ENCODE results near the gene KLHL17. TPM values are rescaled to one million over a fixed set of nuclear protein-coding genes. Genes with fewer than 3 reads are reported as not detected.
A peak's percentile ranks its signal among the peaks of the same experiment; 100 is the strongest.

Gene KLHL17
- total RNA-seq, 1 donor from 2014 or later: 2.6 TPM

DNA sequence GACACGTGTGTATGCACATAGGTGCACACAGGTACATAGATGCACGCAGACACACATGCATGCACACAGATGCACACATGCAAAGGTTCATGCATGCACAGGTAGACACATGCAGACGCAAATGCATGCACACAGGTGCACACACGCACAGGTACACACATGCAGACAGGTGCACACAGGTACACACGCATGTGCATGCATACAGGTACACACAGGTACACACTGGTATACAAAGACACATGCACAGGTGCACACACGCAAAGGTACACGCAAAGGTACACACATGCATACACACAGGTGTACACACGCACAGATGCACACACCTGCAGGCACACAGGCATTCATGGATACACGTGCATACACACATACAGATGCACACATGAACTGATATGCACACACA is 10.1 kb upstream of the KLHL17 start:
- DNase-seq (ENCODE audit: low read depth in 2 of 2): no peak

DNA sequence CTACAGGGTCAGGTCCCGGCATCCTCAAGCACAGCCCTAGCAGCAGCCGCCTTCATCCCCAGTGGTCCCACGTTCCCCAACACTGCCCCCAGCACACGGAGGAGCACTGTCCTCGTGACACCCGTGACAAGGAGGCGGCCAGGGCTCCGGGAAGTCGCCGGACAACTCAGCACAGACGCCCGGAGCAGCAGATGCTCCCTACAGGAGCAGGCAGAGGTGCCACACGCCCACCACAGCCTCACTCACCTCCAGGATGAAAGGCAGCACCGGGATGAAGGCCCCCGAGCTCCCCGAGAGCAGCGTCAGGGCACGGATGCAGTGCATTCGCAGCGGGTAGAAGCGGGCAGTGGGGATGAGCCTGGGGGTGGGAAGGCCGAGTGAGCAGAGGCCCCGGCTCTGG is 9.5 kb upstream of the KLHL17 start:
- no peak for DNase-seq (ENCODE audit: low read depth in 2 of 2)

DNA sequence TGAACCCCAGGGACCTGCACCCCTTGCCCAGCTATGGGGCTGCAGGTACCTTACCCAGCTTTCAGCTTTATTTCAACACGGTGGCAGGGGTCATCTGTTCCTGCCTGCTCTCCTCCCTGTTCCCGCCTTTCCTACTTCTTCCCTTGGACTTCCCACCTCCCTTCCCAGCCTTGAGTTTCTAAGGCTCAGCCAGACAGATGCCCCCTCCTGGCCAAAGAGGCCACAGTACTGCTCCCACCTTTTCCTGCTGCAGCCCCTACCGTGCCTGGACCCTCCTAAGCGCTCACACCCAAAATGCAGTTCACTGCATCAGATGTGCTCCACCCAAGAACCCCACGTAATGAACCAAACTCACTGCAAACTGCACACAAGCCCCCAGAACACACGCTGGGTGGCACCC is 9.0 kb upstream of the KLHL17 start:
- DNase-seq (ENCODE audit: low read depth in 2 of 2): no peak

DNA sequence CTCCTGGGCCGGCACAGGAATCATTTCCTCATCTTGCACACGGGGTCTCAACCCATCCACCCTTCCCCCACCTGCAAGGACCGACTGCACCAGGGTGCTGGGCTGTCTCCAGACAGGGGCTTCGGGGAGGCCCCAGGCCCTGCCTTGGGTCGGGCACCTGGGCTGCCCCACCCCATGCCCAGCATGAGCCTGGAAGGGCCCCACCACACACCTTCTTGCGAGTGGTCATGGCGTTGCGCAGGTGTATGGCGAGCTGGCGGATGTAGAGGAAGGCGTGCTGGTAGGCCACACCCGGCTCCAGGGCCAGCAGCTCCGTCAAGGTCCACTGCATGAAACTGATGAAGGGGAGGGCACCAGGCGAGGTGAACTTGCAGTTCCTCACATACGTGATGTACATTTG is 8.2 kb upstream of the KLHL17 start:
- DNase-seq (ENCODE audit: low read depth in 2 of 2): no peak

DNA sequence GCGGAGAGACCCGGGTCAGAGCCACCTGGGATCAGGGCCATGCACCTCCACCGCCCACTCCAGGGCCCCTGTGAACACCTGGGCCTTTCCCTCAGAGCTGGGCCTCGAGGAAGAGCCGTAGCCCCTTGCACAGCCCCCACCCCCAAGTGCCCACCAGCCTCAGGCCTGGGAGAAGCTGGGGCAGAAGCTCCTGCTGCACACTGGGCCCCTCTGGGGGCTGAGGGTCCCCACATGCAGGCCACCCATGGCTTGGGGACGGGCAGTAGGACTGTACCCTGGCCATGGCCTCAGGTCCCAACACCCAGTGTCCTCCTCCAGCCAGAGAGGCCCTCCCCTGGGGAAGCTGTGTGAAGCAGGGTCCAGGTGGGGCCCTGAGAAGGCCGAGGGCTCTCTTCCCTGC is 7.8 kb upstream of the KLHL17 start:
- DNase-seq (ENCODE audit: low read depth in 2 of 2): no peak

DNA sequence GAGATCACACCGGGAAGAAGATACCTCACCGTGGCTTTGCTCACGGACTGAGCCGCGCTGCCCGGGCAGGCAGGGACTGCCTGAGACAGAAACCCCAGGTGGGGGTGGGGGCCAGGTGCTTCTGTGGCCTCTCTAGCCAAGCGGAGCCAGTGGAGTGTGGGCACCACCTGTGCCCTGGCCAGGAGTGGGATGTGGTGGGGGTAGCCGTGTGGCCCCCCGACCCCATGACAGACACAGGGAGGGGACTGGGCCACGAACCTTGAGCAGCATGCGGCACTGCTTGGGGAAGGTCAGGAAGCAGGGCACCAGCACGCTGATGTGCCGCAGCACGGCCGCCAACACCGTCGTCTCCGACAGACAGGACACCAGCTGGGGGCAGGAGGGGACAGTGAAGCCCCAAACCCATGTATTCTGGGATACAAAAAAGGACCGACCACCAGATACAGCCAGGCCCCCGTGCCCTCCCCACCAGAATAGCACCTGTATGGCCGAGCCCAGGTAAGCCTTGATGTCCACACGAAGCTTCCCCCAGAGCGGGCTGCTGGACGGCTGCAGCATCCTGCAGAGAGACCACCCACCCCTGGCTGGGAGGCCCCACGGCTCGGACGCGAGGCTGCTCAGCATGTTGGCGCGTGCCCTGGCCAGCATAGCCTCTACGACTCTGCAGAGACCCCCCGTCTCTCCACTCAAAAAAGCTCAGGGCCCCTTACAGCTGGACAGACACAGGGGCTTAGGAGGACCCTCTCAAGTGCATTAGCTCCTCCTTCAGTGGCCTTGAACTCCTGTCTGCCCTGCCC is 6.7 kb upstream of the KLHL17 start:
- DNase-seq (ENCODE audit: low read depth in 2 of 2): no peak

DNA sequence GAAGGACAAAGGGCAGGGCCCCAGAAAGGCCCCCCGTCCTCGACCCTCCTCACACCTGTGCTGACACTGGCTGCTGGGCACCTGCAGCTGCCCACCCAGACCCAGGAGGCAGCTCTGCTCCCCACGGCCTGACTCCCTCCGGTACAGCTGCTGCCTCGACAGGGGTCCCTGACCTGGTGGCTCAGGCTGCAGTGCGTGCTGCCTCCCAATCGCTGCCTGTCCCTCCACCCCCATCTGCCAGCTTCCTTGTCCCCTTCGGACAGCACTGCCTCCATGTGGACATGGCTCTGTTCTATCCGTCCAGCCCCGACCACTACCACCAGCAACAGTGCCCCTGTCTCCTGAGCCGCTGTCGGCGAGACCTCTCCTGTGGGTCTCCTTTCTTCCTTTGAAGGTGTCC is 5.5 kb upstream of the KLHL17 start:
- no peak for DNase-seq (ENCODE audit: low read depth in 2 of 2)

DNA sequence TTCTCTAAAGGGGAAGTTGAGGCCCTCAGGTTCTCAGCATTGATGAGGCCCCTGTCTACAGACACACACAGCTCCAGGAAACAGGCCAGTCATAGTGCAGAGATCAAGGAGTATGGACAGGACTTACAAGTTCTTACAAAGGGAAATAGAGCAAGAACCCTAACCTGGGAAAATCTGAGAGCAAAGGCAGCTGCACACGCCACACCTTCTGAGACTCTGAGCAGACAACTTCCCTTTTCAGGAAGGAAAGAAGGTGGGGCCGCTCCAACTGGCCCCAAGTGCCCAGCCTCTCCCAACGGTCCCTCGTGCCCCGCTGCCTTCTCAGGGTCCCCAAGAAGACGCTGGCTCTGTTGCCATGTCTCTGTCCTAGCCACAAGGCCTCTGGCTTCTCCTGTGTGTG is 4.9 kb upstream of the KLHL17 start:
- no peak for DNase-seq (ENCODE audit: low read depth in 2 of 2)

DNA sequence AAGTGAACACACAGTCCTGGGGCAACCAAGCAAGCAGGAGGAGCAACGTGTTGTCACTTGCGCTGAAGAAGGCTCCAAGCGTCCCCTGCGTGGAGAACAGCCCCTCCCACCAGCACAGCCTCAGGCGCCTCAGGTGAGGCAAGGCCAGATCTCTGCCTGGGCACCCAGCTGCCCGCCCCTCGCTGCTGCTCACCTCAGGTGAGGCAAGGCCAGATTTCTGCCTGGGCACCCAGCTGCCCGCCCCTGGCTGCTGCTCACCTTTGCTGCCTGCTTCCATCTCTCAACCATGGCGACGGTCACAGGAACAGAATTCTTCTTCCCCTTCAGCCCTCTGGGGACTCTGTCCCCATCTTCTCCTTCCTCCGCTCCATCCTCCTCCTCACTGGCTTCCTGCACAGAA is 3.7 kb upstream of the KLHL17 start:
- DNase-seq (ENCODE audit: low read depth in 2 of 2): no peak

DNA sequence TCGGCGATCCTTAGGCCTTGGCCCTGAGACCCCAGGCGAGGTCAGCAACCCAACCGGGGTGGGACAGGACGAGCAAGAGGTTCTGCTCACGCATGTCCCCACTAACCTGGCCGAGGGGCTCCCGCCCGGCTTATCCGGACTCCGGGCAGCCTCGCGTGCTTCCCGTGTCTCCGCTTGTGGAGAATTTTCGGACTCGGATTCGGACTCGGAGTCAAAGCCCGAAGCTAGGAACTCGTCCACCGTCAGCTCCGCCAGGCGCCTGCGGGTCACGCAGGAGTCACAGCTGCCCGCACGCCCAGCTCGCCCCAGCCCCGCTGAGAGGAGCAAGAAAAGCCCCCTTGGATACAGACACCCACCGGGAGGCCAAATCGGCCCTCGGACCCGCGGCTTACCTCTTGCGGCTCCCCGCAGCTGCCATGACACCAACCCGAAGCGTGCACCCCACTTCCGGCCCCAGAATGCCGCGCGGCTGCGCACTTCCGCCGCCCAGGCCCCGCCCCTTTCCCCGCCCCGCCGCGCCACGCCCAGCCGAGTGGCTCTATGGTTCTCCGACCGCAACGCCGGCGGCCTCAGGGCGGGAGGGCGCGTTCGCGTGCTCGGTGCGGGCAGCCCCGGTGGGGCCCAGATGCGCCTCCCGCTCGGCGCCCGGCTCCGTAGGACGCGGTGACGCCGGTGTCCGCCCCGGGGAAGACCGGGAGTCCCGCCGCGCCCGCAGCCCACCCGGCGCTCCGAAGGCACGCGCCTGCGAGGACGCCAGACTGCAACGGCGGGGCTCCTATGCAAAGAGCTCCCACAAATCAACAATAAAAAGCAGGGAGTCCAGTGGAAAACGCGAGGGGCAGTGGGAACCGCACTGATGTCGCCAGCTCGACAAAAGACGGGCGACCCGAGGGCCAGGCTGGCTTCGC is 1.3 kb upstream of the KLHL17 start, which contains the start of gene NOC2L:
NOC2L (minus strand) TSS at position 434 of the 908 bp plus-strand sequence; CDS start at position 418, 16 bp downstream.
- peak; percentile 64 to 87 for DNase-seq (ENCODE audit: low read depth in 2 of 2)

DNA sequence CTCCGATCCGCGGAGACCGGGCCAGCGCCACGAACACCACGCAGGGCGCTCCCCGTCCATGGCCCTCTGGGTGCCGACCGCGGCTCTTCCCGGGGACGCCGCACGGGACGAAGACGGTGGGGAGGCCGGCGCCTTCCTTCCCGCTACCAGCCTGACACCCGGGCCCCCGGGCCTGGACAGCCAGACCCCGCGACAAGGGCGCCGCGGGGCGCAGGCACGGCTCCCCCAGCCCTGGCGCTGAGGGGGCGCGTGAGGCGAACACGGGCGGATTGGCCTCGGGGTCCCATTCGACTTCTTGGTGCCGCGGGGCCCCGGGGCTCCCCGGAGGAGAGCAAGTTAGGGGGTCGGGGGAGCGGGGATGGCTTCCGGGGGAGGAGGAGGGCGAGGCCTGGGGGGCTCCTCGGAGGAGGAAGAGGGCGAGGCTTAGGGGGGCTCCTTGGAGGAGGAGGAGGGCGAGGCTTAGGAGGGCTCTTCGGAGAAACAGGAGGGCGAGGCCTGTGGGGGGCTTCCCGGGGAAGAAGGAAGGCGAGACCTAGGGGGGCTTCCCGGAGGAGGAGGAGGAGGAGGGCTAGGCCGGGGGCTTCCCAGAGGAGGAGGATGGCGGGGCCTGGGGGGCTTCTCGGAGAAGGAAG is 537 bp upstream of the KLHL17 start:
- DNase-seq (ENCODE audit: low read depth in 2 of 2): no peak

DNA sequence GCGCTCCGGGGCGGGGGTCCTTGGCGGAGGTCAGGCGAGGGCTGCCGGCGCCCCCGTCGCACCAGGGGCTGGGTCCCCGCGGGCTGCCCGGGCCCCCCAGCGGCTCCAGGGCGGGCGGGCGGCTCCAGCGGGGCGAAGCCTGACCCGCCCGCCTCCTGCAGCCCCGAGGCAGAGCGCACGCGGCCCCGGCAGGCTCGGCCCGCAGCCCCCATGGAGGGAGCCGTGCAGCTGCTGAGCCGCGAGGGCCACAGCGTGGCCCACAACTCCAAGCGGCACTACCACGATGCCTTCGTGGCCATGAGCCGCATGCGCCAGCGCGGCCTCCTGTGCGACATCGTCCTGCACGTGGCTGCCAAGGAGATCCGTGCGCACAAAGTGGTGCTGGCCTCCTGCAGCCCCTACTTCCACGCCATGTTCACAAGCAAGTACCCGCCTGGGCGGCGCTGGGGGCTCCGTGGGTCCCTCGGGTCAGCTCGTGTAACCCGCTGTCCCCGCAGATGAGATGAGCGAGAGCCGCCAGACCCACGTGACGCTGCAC is 817 bp downstream of the KLHL17 start:
- DNase-seq (ENCODE audit: low read depth in 2 of 2): no peak

DNA sequence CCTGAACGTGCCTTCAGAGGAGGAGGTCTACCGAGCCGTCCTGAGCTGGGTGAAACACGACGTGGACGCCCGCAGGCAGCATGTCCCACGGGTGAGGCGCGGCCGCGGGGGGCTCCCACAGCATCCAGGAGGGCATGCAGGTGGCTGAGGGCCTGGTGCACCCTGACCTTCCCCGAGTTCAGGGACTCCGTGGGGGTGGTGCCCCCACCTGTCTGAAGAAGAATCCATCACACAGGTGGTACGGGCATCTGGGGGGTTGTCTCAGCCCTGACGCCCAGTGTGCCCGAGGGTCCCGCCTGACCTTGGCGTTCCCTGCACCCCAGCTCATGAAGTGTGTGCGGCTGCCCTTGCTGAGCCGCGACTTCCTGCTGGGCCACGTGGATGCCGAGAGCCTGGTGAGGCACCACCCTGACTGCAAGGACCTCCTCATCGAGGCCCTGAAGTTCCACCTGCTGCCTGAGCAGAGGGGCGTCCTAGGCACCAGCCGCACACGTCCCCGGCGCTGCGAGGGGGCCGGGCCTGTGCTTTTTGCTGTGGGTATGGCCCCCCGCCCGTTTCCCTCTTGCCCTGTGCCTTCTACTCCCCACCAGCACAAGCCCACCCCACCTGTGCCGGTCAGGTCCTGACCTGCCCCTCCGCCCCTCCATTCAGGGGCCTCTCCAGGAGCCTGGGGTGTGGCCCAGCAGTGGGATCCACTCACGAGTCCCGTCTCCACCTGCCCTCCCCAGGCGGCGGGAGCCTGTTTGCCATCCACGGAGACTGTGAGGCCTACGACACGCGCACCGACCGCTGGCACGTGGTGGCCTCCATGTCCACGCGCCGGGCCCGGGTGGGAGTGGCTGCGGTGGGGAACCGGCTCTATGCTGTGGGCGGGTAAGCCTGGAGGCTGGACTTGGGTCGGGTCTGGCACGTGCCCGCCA is 2.3 kb downstream of the KLHL17 start:
- no peak for DNase-seq (ENCODE audit: low read depth in 2 of 2)

DNA sequence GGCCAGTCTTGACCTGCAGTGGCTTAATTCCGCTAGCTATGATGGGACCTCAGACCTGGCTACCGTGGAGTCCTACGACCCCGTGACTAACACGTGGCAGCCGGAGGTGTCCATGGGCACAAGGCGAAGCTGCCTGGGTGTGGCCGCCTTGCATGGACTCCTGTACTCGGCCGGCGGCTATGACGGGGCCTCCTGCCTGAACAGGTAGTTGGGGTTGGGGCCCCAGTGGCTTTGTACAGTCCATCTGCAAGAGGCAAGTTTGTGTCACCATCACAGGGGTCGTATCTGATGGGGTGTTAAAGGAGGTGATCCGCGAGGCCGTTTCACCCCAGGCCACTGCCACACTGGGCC is 2.9 kb downstream of the KLHL17 start:
- no peak for DNase-seq (ENCODE audit: low read depth in 2 of 2)

DNA sequence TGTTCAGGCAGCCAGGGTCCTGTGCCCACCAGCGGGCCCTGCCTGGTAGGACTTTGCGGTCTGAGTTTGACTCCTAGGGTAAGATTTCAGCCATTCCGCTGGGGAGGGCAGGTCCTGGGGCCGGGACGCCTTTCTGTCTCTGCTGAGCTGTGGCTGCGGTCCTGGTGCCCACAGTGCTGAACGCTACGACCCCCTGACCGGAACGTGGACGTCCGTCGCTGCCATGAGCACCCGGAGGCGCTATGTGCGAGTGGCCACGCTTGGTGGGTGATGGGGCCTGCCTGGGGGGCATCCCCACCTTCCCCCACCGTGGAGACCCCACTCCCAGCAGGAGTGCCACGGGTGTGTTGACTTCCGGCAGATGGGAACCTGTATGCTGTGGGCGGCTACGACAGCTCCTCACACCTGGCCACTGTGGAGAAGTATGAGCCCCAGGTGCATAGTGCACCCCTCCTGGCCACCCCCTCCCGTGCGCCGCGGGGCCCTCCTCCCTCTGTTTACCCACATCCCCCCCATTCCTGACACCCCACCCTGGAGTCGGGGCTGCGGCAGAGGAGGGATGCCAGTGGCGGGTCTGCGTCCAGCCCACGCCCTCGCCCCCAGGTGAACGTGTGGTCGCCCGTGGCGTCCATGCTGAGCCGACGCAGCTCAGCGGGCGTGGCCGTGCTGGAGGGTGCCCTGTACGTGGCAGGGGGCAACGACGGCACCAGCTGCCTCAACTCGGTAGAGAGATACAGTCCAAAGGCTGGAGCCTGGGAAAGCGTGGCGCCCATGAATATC is 3.6 kb downstream of the KLHL17 start:
- DNase-seq (ENCODE audit: low read depth in 2 of 2): no peak

DNA sequence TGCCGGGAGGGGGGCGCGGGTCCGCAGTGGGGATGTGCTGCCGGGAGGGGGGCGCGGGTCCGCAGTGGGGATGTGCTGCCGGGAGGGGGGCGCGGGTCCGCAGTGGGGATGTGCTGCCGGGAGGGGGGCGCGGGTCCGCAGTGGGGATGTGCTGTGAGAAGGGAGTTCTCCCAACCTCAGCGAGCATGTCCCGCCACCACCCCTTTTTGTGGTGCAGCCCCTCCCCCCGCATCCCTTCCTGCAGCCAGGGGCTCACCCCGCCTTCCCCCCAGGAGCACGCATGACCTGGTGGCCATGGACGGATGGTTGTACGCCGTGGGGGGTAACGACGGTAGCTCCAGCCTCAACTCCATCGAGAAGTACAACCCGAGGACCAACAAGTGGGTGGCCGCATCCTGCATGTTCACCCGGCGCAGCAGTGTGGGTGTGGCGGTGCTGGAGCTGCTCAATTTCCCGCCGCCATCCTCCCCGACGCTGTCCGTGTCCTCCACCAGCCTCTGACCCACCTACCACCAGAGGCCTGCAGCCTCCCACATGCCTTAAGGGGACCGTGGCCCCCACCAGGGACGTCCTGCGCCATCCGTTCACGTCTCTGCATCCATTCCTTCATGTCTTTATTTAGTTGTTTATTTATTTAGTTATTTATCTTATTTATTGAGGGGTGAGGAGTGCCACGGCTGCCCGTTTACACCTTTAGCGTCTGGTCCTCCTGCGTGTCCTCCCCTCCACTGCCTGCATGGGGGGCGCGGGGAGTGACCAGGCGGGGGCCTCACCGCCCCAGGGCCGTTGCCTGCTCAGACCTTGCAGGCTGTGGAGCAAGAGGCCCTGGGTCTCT is 4.5 kb downstream of the KLHL17 start:
- no peak for DNase-seq (ENCODE audit: low read depth in 2 of 2)

DNA sequence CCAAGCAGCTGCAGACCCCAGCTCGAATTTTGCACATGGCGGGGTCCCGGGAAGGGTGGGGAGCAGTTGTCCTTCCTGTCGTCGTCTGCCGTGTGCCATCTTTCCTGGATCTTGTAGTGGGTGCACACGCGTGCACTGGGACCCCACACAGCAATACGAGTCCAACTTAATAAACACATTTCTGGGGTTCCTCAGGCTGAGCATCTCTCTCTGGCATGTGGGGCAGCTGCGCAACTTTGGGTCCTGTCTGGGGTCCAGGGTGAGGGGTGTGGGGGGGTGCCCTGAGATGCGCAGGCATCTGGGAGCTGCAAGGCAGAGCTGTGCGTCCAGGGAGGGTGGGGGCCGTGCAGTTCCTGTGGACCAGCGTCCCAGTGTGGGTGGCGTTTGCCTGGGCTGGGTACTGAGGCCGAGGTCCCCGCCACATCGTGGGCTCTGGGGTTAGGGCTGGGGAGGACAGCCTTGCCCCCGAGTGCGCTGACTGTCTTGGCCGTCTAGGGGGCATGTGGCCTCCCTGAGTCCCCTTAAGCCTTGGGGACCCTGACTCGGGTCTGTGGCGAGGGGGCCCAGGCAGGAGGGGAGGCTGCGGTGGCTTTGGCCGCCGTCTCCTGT is 5.2 kb downstream of the KLHL17 start:
- no peak for DNase-seq (ENCODE audit: low read depth in 2 of 2)

DNA sequence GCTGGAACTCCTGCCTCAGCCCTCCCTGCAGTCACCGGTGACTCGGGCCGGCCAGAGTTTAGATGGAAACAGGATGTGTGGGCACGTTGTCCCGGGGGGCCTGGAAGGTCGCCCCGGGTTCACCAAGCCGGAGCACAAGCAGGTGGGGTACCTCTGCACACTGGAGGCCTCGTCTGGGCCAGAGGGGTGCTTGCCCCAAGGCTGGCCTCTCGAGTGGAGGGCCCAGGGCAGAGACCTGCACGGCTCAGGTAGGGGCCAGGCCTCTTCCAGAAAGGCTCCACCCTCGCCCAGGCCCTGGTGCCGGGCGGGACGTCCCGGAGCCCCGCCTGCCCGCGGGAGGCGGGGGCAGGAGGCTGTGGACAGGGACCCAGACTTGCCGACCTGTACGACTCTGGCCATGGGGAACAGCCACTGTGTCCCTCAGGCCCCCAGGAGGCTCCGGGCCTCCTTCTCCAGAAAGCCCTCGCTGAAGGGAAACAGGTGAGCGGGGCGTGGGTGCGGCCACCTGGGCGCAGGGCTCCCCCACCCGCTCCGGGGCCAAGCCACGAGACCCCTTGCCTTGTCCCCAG is 5.8 kb downstream of the KLHL17 start, which contains the start of gene PLEKHN1:
PLEKHN1 (plus strand) TSS at position 348 of the 569 bp plus-strand sequence; CDS start at position 398, 50 bp downstream.
- DNase-seq (ENCODE audit: low read depth in 2 of 2): peak in 1 of 2 donors; percentile 47
